HG03342 (cell line): ENCODE measurements around the gene SPIRE1.
"Not testable (repeated sequence)": the region's sequence is repeated elsewhere in the genome, so short reads cannot be mapped to it uniquely, and the experiment has no call there.

ENCODE experiments used
- ATAC-seq: cut with Tn5 transposase; IDR thresholded peaks from one replicate; pipeline ENCODE4 v1.9.1; 2021; ENCODE audit warnings: mild to moderate bottlenecking, moderate library complexity; ENCODE audit not compliant: unreplicated experiment

Gene SPIRE1

GRCh38 chr18:12647773-12648172 is 10.1 kb downstream of the SPIRE1 start:
- ATAC-seq: no peak

GRCh38 chr18:12645751-12646203 is 12.1 kb downstream of the SPIRE1 start:
- no peak for ATAC-seq

GRCh38 chr18:12645254-12645653 is 12.7 kb downstream of the SPIRE1 start:
- no peak for ATAC-seq

- not testable (repeated sequence) for ATAC-seq
These were observed 14.2 kb downstream of the SPIRE1 start for GRCh38 chr18:12643756-12644155.

- no peak for ATAC-seq
These were observed 17.1 kb downstream of the SPIRE1 start for GRCh38 chr18:12640881-12641200.

- no peak for ATAC-seq
These were observed 17.7 kb downstream of the SPIRE1 start for GRCh38 chr18:12639990-12640880.

- ATAC-seq: no peak
These were observed 19.2 kb downstream of the SPIRE1 start for GRCh38 chr18:12638644-12639124.

GRCh38 chr18:12637901-12638643 is 19.8 kb downstream of the SPIRE1 start:
- ATAC-seq: no peak

- ATAC-seq: no peak
These were observed 20.5 kb downstream of the SPIRE1 start for GRCh38 chr18:12637393-12637792.

GRCh38 chr18:12631831-12632477 is 26.0 kb downstream of the SPIRE1 start:
- ATAC-seq: no peak

GRCh38 chr18:12630136-12630535 is 27.8 kb downstream of the SPIRE1 start:
- no peak for ATAC-seq

- no peak for ATAC-seq
These were observed 28.9 kb downstream of the SPIRE1 start for GRCh38 chr18:12628706-12629702.

GRCh38 chr18:12627199-12627598 is 30.7 kb downstream of the SPIRE1 start:
- ATAC-seq: not testable (repeated sequence)

- no peak for ATAC-seq
These were observed 32.7 kb downstream of the SPIRE1 start for GRCh38 chr18:12625241-12625640.

GRCh38 chr18:12621742-12622306 is 36.1 kb downstream of the SPIRE1 start:
- ATAC-seq: no peak

- no peak for ATAC-seq
These were observed 42.2 kb downstream of the SPIRE1 start for GRCh38 chr18:12615748-12616147.

GRCh38 chr18:12608301-12608700 is 49.6 kb downstream of the SPIRE1 start:
- ATAC-seq: no peak

GRCh38 chr18:12606592-12607315 is 51.2 kb downstream of the SPIRE1 start:
- ATAC-seq: no peak

GRCh38 chr18:12604445-12605007 is 53.4 kb downstream of the SPIRE1 start:
- no peak for ATAC-seq
